HPDE6-E6E7 (cell line): ENCODE measurements around the gene VWA7.

Experiments
- DNase-seq: peaks from one replicate; pipeline ENCODE4 v3.0.0; 2011; ENCODE audit warnings: missing footprints; ENCODE audit errors: extremely low spot score

Gene VWA7

DNA sequence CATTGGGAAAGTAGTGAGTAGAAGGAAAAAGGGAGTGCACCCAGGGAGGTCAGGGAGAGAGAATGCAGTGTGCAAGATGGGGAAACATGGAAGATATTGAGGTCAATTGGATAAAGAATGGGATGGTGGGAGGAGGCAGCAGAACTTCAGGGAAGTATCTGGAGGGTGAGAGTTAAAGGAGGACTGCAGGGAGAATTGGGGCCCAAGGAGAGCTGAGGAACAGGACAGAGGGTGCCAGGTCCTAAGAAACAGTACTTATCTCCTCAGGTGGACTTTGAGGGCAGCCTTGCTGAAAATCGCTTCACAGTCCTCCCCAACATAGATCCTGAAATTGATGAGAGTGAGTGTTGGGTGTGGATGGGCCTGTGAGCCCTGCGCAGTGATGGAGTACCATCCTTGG is 18.8 kb downstream of the VWA7 start:
- no peak for DNase-seq

GRCh38 chr6:31752739-31753319 is 24.3 kb downstream of the VWA7 start:
- no peak for DNase-seq

DNA sequence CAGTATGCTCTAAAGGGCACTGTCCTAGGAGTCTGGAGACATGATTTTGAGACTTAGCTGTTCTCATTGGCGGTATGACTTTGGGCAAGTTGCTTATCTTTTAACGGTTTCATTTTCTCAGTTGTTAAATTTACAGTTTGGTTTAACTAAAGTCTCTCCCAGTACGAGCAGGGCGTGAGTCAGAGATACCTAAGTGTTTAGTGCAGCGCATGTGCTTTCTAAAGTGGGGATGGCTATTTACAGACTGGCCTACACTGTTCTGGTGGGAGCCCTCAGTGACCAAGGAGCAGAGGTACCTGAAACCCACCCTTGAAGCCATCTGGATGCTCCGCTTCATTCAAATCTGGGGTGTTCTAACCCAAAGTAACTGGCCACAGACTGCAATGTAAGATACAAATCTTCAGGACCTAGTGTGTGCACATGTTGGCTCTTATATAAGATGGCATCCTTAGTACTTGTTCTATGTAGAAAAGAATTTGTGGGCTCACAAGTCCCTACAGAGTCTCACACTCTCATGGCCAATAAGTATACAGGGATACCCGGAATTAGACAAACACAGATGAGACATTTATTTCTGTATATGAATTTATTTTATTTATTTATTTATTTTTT is 26.6 kb downstream of the VWA7 start:
- DNase-seq = no peak

GRCh38 chr6:31749301-31750036 is 27.7 kb downstream of the VWA7 start:
- DNase-seq = no peak

- no peak for DNase-seq
Measured at GRCh38 chr6:31744422-31744821, 32.7 kb downstream of the VWA7 start.

- DNase-seq = no peak
Measured at GRCh38 chr6:31742894-31743293, 34.2 kb downstream of the VWA7 start.

DNA sequence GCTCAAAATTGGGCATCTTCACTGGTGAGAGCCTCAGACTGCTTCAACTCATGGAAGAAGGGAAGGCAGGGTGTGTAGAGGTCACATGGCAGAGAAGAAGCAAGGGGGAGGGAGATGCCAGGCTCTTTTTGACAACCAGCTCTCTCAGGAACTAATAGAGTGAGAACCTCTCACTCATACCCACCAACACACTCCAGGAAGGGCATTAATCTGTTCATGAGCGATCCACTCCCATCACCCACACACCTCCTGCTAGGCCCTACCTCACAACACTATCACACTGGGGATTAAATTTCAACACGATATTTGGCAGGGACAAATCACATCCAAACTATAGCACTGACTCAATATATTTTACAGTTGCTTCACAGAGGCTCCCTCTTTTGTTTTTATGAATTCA is 35.3 kb downstream of the VWA7 start:
- DNase-seq = no peak

- no peak for DNase-seq
Measured at GRCh38 chr6:31740397-31741223, 36.5 kb downstream of the VWA7 start.

DNA sequence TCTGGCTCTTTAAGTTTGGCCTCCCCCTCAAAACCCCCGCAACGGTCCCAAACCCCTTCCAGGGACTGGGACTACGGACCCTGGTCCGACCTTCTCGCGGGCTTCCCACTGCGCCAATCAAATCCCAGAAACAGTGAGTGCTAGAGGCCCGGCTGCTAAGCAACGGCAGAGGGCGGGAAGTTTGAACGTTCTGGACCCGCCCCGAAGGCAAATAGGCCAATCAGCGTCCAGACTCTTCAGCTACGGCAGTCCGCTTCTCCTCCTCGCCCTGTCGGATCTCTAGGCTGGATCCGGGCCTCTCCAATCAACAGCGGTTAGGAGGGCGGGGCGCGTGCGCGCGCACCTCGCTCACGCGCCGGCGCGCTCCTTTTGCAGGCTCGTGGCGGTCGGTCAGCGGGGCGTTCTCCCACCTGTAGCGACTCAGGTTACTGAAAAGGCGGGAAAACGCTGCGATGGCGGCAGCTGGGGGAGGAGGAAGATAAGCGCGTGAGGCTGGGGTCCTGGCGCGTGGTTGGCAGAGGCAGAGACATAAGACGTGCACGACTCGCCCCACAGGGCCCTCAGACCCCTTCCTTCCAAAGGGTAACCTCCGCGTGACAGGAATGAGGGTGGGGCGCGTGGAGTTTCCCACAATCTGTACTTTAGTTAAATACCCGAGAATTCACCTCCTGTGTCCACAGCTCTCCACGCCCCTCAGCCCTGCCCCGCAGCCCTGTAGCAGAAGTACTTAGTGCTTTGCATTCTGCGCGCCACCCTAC is 37.3 kb downstream of the VWA7 start, which contains the start of gene MSH5:
Gene MSH5 (plus strand): TSS at position 367 of the 758 bp plus-strand sequence. CDS start 462 bp downstream, outside the sequence.
- DNase-seq = peak; percentile 98

DNA sequence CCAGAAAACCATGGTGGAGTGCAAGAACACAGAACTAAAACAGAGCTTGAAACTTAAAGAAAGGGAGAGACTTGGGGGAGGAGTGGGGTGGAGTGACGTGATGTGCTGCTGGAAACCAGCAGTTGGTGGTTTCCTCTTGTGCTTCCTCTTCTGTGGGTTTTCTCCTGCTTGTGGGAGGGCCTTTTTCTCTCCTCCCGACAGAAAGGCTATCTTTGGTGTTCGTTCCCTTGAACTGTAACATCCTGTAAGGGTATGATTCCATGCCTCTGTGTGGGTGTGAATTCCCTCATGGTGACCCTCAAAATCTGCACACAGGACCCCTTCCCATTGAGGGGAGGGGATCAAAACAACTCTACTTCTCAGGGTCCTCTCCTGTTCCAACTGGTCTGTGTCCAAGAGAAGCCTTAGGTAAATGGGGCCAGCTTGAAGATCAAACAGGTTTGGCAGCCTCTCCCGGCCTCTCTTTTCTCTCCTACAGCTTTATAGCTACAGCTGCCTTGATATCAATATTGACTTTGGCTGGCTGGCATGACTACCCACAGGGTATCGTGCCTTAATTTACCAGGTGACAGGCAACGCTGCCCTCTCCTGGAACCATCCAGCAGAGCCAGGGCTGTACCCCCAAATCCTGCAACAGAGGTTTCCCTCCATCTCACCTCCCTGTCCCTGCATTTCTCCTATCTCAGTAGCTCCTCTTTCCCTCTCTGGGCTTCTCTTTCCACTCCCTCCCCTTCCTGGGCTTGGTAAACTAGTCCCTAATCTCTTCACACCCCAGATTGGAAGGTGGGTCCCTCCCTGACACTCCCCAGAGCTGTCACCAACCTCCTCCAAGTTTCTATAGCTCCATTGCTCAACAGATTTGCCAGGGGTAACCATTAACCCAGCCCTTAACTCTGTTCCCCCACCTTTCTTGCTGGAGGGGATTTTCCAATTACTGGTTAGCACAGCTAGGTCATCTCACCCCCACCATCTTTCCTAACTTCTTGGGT is 38.8 kb downstream of the VWA7 start:
- peak; percentile 80 for DNase-seq

- DNase-seq = no peak
Measured at GRCh38 chr6:31737315-31737990, 39.7 kb downstream of the VWA7 start.

DNA sequence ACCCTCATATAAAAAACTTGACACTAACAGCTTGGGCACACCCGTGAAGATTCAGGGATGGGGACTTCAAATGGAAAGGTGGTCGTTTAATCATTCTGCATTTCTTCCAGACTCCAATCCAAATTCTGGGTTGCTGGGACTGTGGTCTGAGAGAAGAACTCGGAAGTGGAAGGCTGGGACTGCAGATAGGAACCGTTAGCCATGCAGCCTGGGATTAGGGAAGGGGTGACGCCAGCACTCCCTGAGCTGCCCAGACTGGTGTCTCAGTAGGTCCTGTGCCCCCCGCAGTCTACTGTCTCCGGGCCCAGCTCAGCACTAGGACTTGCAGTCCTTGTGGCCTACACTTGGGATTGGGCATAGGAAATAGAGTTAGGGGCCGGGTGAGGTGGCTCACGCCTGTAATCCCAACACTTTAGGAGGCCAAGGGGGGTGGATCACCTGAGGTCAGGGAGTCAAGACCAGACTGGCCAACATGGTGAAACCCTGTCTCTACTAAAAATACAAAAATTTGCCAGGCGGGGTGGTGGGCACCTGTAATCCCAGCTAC is 40.3 kb downstream of the VWA7 start:
- no peak for DNase-seq

GRCh38 chr6:31736021-31736767 is 40.9 kb downstream of the VWA7 start, which contains the start of gene CLIC1:
Gene CLIC1 (minus strand): TSS chr6:31736530. CDS start chr6:31736300, 230 bp downstream.
- DNase-seq = no peak

DNA sequence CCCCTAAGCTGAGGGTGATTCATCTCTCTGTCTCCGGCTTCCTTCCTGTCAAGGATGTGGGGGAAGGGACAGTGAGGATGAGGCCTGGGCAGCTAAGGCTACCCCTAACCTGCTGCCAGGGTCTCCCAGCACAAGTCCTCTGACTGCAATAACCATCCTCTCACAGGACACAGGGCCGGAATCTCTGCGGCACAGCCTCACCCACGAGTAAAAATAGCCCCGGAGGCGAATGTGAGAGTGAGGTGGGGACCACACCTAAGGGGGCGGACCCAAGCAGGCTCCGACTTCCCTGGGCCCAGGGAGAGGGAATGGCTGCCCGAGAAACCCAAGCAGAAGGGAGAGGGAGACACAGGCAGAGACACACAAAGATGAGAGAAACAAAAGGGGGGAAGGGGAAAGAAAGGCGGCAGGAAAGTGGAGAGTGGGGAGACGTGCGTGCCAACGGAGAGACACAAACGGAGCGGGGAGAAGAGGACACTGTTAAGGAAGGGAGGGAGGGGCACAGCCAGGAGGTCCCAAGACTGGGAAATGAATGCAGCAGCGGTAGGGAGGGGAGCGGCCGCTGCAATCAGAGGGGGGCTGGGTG is 42.2 kb downstream of the VWA7 start:
- DNase-seq = no peak

DNA sequence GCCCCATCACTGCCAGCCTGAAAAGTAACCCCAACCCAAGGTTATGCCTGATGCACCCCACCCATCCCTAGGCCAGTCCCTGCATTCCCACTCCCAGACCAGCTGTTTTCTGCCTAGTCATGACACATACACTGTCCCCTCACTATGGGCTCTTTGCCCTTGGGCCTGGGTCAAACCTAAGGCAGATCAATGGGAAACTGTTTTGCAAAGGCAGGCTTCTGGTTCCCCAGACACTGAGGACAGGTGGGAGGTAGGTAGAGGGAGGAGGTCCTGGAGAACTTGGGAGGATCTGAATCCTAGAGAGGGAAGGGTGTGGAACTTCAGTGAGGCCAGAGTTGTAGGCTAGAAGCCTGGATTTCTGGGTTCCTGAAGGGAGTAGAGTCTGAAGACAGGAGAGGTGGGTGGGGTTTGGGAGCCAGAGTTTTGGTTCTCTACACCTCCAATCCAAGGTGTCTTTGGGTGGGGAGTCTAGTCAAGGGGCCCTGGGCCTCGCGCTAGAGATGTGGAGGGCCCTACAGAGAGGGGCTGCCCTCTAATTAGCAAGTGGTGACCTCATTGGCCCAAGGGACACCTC is 42.8 kb downstream of the VWA7 start:
- no peak for DNase-seq

- DNase-seq = no peak
Measured at GRCh38 chr6:31733734-31734133, 43.4 kb downstream of the VWA7 start.

DNA sequence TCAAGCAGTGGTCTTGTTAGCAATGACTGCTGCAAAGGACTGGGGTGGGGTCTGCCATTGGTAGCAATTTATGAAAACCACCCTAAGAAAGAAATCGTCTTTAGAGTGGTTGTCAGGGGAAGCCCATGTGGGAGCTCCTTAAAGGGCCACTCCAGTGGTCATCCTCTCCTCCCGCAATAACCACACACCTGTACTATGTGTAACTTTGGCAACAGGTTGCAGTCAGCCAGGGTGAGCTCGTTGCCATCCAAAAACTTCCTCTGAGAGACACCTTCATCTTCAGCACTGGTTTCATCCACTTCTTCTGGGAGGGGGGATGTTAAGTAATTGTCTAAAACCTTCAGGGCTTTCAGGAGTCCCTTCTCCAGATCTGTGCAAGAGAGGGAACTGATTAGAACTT is 45.1 kb downstream of the VWA7 start:
- DNase-seq = no peak

DNA sequence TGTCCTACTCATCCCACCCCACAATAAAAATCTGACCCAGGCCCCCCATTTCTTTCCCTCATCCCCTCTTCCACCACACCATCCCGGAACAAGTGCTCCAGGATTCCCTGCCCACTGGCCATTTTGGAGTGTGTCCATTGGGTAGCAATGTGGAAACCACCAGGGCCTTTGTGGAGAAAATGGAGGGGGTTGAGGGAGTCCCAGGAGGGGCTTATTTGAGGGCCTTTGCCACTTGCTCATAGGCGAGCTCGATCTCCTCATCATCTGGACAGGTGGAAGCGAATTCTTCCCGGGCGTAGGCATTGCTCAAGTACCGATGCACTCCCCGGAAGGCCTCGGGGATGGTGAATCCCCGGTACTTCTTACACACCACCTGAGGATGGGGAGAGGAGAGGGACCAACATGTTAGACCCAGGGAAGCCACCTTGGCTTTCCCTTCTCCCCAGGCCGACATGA is 46.5 kb downstream of the VWA7 start:
- DNase-seq = no peak
